ENCODE measurements around the gene GPLD1.

GPLD1 gene

DNA sequence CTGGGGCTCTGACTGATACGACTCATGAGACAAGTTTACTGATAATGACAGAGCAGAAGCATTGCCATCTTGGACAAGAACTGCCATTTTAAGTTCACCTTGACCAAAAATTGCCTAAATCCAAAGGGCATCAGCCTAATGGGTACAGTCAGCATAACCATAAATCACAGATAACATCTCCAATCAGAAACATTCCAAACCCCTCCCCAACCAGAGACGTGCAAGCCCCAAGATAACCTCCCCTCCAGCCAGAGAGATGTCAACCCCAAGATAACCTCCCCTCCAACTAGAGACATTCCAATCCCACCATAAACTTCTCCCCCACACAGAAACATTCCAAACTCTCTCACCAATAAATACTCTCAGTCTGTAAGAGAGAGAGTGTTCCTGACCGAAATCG lies 10.5 kb downstream of the GPLD1 start:
- POLR2A ChIA-PET (ENCODE audit: low non-redundant PET) = no interaction called here
- CTCF ChIA-PET = no interaction called here
- no peak for DNase-seq (ENCODE audit: low spot score)
- no peak overlapping the region for H3K27ac ChIP-seq
- TF ChIP-seq, protein P1, sequence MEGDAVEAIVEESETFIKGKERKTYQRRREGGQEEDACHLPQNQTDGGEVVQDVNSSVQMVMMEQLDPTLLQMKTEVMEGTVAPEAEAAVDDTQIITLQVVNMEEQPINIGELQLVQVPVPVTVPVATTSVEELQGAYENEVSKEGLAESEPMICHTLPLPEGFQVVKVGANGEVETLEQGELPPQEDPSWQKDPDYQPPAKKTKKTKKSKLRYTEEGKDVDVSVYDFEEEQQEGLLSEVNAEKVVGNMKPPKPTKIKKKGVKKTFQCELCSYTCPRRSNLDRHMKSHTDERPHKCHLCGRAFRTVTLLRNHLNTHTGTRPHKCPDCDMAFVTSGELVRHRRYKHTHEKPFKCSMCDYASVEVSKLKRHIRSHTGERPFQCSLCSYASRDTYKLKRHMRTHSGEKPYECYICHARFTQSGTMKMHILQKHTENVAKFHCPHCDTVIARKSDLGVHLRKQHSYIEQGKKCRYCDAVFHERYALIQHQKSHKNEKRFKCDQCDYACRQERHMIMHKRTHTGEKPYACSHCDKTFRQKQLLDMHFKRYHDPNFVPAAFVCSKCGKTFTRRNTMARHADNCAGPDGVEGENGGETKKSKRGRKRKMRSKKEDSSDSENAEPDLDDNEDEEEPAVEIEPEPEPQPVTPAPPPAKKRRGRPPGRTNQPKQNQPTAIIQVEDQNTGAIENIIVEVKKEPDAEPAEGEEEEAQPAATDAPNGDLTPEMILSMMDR (conservative IDR thresholded peaks at IDR 0.05; ENCODE audit: low read depth) = no peak

- ChIA-PET CTCF (no interaction called here), POLR2A (ENCODE audit: low non-redundant PET) (no interaction called here)
- no peak overlapping the region for H3K27ac ChIP-seq
- TF ChIP-seq, protein P1 (conservative IDR thresholded peaks at IDR 0.05; ENCODE audit: low read depth) = no peak
- no peak for DNase-seq (ENCODE audit: low spot score)
These were observed 12.3 kb downstream of the GPLD1 start for GRCh38 chr6:24477070-24477469.

DNA sequence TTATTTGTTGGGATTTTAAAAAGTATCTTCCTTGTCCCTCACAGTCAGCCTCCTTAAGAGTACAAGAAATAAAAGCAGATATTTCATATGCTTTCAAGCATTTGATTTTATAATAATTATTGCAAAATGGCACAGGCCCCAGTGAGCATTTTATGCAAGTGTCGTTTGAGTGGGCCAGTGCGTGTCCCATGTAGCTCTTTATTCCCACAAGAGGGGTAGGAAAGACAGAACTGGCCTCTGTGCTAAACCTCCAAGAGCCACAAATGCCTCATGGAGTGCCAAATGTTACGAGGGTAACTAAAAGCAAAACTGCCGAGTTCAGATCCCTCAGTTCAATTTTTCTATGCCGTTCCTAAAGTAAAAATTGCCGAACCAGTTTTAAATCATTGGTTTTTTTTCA lies 12.7 kb downstream of the GPLD1 start:
- ChIA-PET CTCF (no interaction called here), POLR2A (ENCODE audit: low non-redundant PET) (no interaction called here)
- DNase-seq (ENCODE audit: low spot score) = no peak
- no peak overlapping the region for H3K27ac ChIP-seq
- TF ChIP-seq, protein P1 (conservative IDR thresholded peaks at IDR 0.05; ENCODE audit: low read depth) = no peak

GRCh38 chr6:24472181-24472580 lies 17.2 kb downstream of the GPLD1 start:
- no peak overlapping the region for H3K27ac ChIP-seq
- DNase-seq (ENCODE audit: low spot score) = no peak
- POLR2A ChIA-PET (ENCODE audit: low non-redundant PET) = no interaction called here
- CTCF ChIA-PET = no interaction called here
- TF ChIP-seq, protein P1 (conservative IDR thresholded peaks at IDR 0.05; ENCODE audit: low read depth) = no peak

- TF ChIP-seq, protein P1 (conservative IDR thresholded peaks at IDR 0.05; ENCODE audit: low read depth) = no peak
- no peak for DNase-seq (ENCODE audit: low spot score)
- ChIA-PET POLR2A (ENCODE audit: low non-redundant PET) (no interaction called here), CTCF (interaction anchor here (0.6 kb wide), 1 partner anchor 25 kb away, joined by 3 read pairs; no protein-coding TSS in a partner anchor)
- no peak overlapping the region for H3K27ac ChIP-seq
These were observed 19.6 kb downstream of the GPLD1 start for GRCh38 chr6:24469811-24470210.

GRCh38 chr6:24464253-24465038 lies 24.9 kb downstream of the GPLD1 start:
- DNase-seq (ENCODE audit: low spot score) = no peak
- POLR2A ChIA-PET (ENCODE audit: low non-redundant PET) = no interaction called here
- H3K27ac ChIP-seq = no peak overlapping the region
- TF ChIP-seq, protein P1 (conservative IDR thresholded peaks at IDR 0.05; ENCODE audit: low read depth) = no peak
- CTCF ChIA-PET = no interaction called here

All from RWPE1 (cell line).